Astrocyte (in vitro differentiated cells and primary cell): ENCODE data around the gene NAV3. TPM values are rescaled to one million over a fixed set of nuclear protein-coding genes. Genes with fewer than 3 reads are reported as not detected.

Experiments used
- DNase-seq: peaks from one replicate; pipeline ENCODE4 v3.0.0-alpha.2; 2010; ENCODE audit warnings: low read depth
- FAIRE-seq: peaks from 2 replicates; lab custom pipeline; 2011; peaks lifted over from hg19 to GRCh38; lab: Jason Lieb, UNC
- H2AFZ ChIP-seq: 2 replicates; pipeline ENCODE4 v1.6.0; 2012; ENCODE audit warnings: low read depth, low read length, inconsistent platforms
- H3K27ac ChIP-seq: 2 replicates; pipeline ENCODE4 v1.5.1; 2011; ENCODE audit warnings: low read depth, low read length, inconsistent platforms
- H3K27me3 ChIP-seq: 2 replicates; pipeline ENCODE4 v1.6.0; 2011; ENCODE audit warnings: low read length, inconsistent platforms; ENCODE audit not compliant: insufficient read depth
- H3K36me3 ChIP-seq: 2 replicates; pipeline ENCODE4 v1.5.1; 2011; ENCODE audit warnings: low read length, inconsistent platforms; ENCODE audit not compliant: insufficient read depth
- H3K4me1 ChIP-seq: 2 replicates; pipeline ENCODE4 v1.5.1; 2011; ENCODE audit warnings: low read length, inconsistent platforms; ENCODE audit not compliant: insufficient read depth
- H3K4me2 ChIP-seq: 2 replicates; pipeline ENCODE4 v1.6.0; 2012; ENCODE audit warnings: low read length, inconsistent platforms
- H3K4me3 ChIP-seq: 2 replicates; pipeline ENCODE4 v1.5.1; 2011; ENCODE audit warnings: low read depth, mild to moderate bottlenecking, low read length, inconsistent platforms; ENCODE audit not compliant: insufficient read depth
- H3K79me2 ChIP-seq: 2 replicates; pipeline ENCODE4 v1.6.0; 2012; ENCODE audit warnings: mild to moderate bottlenecking, low read length, inconsistent platforms; ENCODE audit not compliant: insufficient read depth
- H3K9ac ChIP-seq: 2 replicates; pipeline ENCODE4 v1.6.0; 2012; ENCODE audit warnings: mild to moderate bottlenecking, low read length, inconsistent platforms
- H3K9me3 ChIP-seq: 2 replicates; pipeline ENCODE4 v1.5.1; 2012; ENCODE audit warnings: low read depth, mild to moderate bottlenecking, low read length, inconsistent platforms; ENCODE audit not compliant: insufficient read depth
- H4K20me1 ChIP-seq: 2 replicates; pipeline ENCODE4 v1.6.0; 2012; ENCODE audit warnings: low read length, inconsistent platforms; ENCODE audit not compliant: insufficient read depth
- H3K27ac Mint-ChIP-seq: one replicate; pipeline ENCODE4 v1.8.0; 2021; ENCODE audit warnings: mild to moderate bottlenecking, mixed read lengths; ENCODE audit not compliant: unreplicated experiment
- H3K27me3 Mint-ChIP-seq: one replicate; pipeline ENCODE4 v1.8.0; 2021; ENCODE audit warnings: low read depth, mixed read lengths; ENCODE audit not compliant: unreplicated experiment
- H3K36me3 Mint-ChIP-seq: one replicate; pipeline ENCODE4 v1.8.0; 2021; ENCODE audit warnings: low read depth, mixed read lengths; ENCODE audit not compliant: unreplicated experiment
- H3K4me1 Mint-ChIP-seq: one replicate; pipeline ENCODE4 v1.8.0; 2021; ENCODE audit warnings: low read depth, mixed read lengths; ENCODE audit not compliant: unreplicated experiment
- H3K4me3 Mint-ChIP-seq: one replicate; pipeline ENCODE4 v1.8.0; 2021; ENCODE audit warnings: mild to moderate bottlenecking, moderate library complexity, mixed read lengths; ENCODE audit not compliant: unreplicated experiment
- H3K9me3 Mint-ChIP-seq: one replicate; pipeline ENCODE4 v1.8.0; 2021; ENCODE audit warnings: mild to moderate bottlenecking, mixed read lengths; ENCODE audit not compliant: unreplicated experiment
- CTCF ChIP-seq: IDR thresholded peaks from 2 replicates; pipeline ENCODE4 v1.5.1; 2011; ENCODE audit warnings: low read depth, mild to moderate bottlenecking, inconsistent platforms, low read length, moderate library complexity; ENCODE audit not compliant: insufficient read depth
- EZH2 ChIP-seq: IDR thresholded peaks from 2 replicates; pipeline ENCODE4 v1.6.1; 2012; ENCODE audit warnings: mild to moderate bottlenecking, low read length, inconsistent platforms; ENCODE audit not compliant: insufficient read depth
- total RNA-seq: library from RNA; stranded (reverse); gene quantifications from 2 replicates; pipeline ENCODE4 v1.2.1, GENCODE V29; 2021

Gene NAV3
- total RNA-seq, 1 donor from 2014 or later: 24.1 TPM

- no peak overlapping the region for H3K9ac ChIP-seq
- FAIRE-seq (peak; percentile 99), DNase-seq (peak; percentile 97)
- peak overlapping the region; percentile 63 for H3K4me2 ChIP-seq
- Mint-ChIP-seq H3K36me3 (peaks cover 3% of the 10 kb centered on the region), H3K27ac (no peak overlapping the region), H3K9me3 (no peaks in the 10 kb centered on the region), H3K27me3 (no peaks in the 10 kb centered on the region), H3K4me1 (peaks cover 9% of the 10 kb centered on the region), H3K4me3 (no peak overlapping the region)
- no peaks in the 10 kb centered on the region for H3K79me2 ChIP-seq
- no peaks in the 10 kb centered on the region for H3K27me3 ChIP-seq
- no peak for TF ChIP-seq CTCF
- TF ChIP-seq EZH2: no peak
- H2AFZ ChIP-seq: no peak overlapping the region
- no peaks in the 10 kb centered on the region for H3K9me3 ChIP-seq
- peak overlapping the region; percentile 58 for H3K27ac ChIP-seq
- H3K4me3 ChIP-seq: no peak overlapping the region
- H3K4me1 ChIP-seq: peaks cover 24% of the 10 kb centered on the region
- H4K20me1 ChIP-seq: no peaks in the 10 kb centered on the region
- peaks cover 13% of the 10 kb centered on the region for H3K36me3 ChIP-seq
Measured at GRCh38 chr12:78194448-78194847, 363.8 kb downstream of the NAV3 start.

- no peak overlapping the region for H3K9ac ChIP-seq
- FAIRE-seq: no peak
- H3K4me1 Mint-ChIP-seq: peaks cover 7% of the 10 kb centered on the region
Measured at GRCh38 chr12:78198896-78199295, 368.2 kb downstream of the NAV3 start.

More at GRCh38 chr12:78198896-78199295, 368.2 kb downstream of the NAV3 start:
- H3K27me3 Mint-ChIP-seq: no peaks in the 10 kb centered on the region
- no peaks in the 10 kb centered on the region for H3K36me3 Mint-ChIP-seq
- Histone ChIP-seq H3K79me2 (no peaks in the 10 kb centered on the region), H3K4me2 (no peak overlapping the region), H3K27ac (no peak overlapping the region), H2AFZ (no peak overlapping the region), H3K4me1 (peaks cover 18% of the 10 kb centered on the region), H3K27me3 (no peaks in the 10 kb centered on the region), H3K36me3 (peaks cover 7% of the 10 kb centered on the region), H3K4me3 (no peak overlapping the region), H4K20me1 (no peaks in the 10 kb centered on the region), H3K9me3 (no peaks in the 10 kb centered on the region)
- H3K9me3 Mint-ChIP-seq: no peaks in the 10 kb centered on the region
- no peak for DNase-seq
- H3K4me3 Mint-ChIP-seq: no peak overlapping the region
- TF ChIP-seq CTCF: no peak
- TF ChIP-seq EZH2: no peak
- H3K27ac Mint-ChIP-seq: no peak overlapping the region
